WTC11 (cell line): Measurements from ENCODE around the gene MIB2. TPM values are rescaled to one million over a fixed set of nuclear protein-coding genes. Genes with fewer than 3 reads are reported as not detected.

Experiments used
- ATAC-seq: fragments of 200-7000 bp; cut with Tn5 transposase; 2 replicates; pipeline ENCODE4 v1.10.0; 2021; ENCODE audit warnings: mild to moderate bottlenecking, moderate library complexity
- CTCF ChIA-PET: fragments of 300-600 bp; sonication (Branson Sonifier 250); formaldehyde crosslinking; loops from one replicate; lab custom pipeline; 2021; ENCODE audit warnings: antibody characterized with exemption; lab: Charles Lee
- POLR2A ChIA-PET: fragments of 350-600 bp; sonication (Branson Sonifier 250); formaldehyde crosslinking; loops from one replicate; lab custom pipeline; 2021; ENCODE audit warnings: antibody characterized with exemption; lab: Charles Lee
- DNase-seq: peaks from one replicate; pipeline ENCODE4 v3.0.0; 2021; ENCODE audit warnings: low spot score
- H3K27ac Mint-ChIP-seq: 2 replicates; pipeline ENCODE4 v1.8.0; 2021; ENCODE audit warnings: mixed read lengths
- H3K27me3 Mint-ChIP-seq: 2 replicates; pipeline ENCODE4 v1.8.0; 2021; ENCODE audit warnings: low read depth, mild to moderate bottlenecking, moderate library complexity, mixed read lengths
- H3K36me3 Mint-ChIP-seq: 2 replicates; pipeline ENCODE4 v1.8.0; 2021; ENCODE audit warnings: mixed read lengths
- H3K4me1 Mint-ChIP-seq: 2 replicates; pipeline ENCODE4 v1.8.0; 2022; ENCODE audit warnings: mixed read lengths
- H3K4me3 Mint-ChIP-seq: 2 replicates; pipeline ENCODE4 v1.8.0; 2021; ENCODE audit warnings: mild to moderate bottlenecking, moderate library complexity, mixed read lengths
- H3K9me3 Mint-ChIP-seq: 2 replicates; pipeline ENCODE4 v1.8.0; 2021; ENCODE audit warnings: mixed read lengths
- AFF4 ChIP-seq: sonication (generic); formaldehyde crosslinking; IDR thresholded peaks from 2 replicates; pipeline ENCODE4 v1.8.1; 2023; ENCODE audit warnings: mild to moderate bottlenecking, missing genetic modification reagents, borderline replicate concordance
- ATF3 ChIP-seq: sonication (generic); formaldehyde crosslinking; conservative IDR thresholded peaks from 2 replicates; pipeline ENCODE4 v1.8.1; 2022; ENCODE audit warnings: mild to moderate bottlenecking, missing genetic modification reagents
- CREB1 ChIP-seq: sonication (generic); formaldehyde crosslinking; IDR thresholded peaks from 2 replicates; pipeline ENCODE4 v1.8.0; 2023; ENCODE audit warnings: mild to moderate bottlenecking, missing genetic modification reagents
- ETV6 ChIP-seq: sonication (generic); formaldehyde crosslinking; IDR thresholded peaks from 2 replicates; pipeline ENCODE4 v1.8.1; 2022; ENCODE audit warnings: mild to moderate bottlenecking, missing genetic modification reagents
- GRHL2 ChIP-seq: fragments of 250-450 bp; sonication (Bioruptor Pico); IDR thresholded peaks from 2 replicates; pipeline ENCODE4 v1.8.0; 2022; ENCODE audit warnings: mild to moderate bottlenecking, moderate library complexity; ENCODE audit not compliant: insufficient replicate concordance, severe bottlenecking
- HMGXB4 ChIP-seq: sonication (generic); formaldehyde crosslinking; IDR thresholded peaks from 2 replicates; pipeline ENCODE4 v1.8.1; 2023; ENCODE audit warnings: mild to moderate bottlenecking, moderate library complexity, missing genetic modification reagents
- IRF2 ChIP-seq: sonication (generic); formaldehyde crosslinking; IDR thresholded peaks from 2 replicates; pipeline ENCODE4 v1.8.0; 2022; ENCODE audit warnings: low read depth, missing genetic modification reagents, borderline replicate concordance
- KAT7 ChIP-seq: sonication (generic); formaldehyde crosslinking; IDR thresholded peaks from 2 replicates; pipeline ENCODE4 v1.8.1; 2023; ENCODE audit warnings: missing genetic modification reagents, mild to moderate bottlenecking, borderline replicate concordance
- MLX ChIP-seq: sonication (generic); formaldehyde crosslinking; IDR thresholded peaks from 2 replicates; pipeline ENCODE4 v1.8.1; 2023; ENCODE audit warnings: mild to moderate bottlenecking, missing genetic modification reagents, moderate library complexity
- MYBL2 ChIP-seq: sonication (generic); formaldehyde crosslinking; IDR thresholded peaks from 2 replicates; pipeline ENCODE4 v1.8.1; 2023; ENCODE audit warnings: mild to moderate bottlenecking, moderate library complexity, missing genetic modification reagents
- OVOL2 ChIP-seq: fragments of 250-450 bp; sonication (Bioruptor Pico); IDR thresholded peaks from 2 replicates; pipeline ENCODE4 v1.9.0; 2021; ENCODE audit warnings: mild to moderate bottlenecking, borderline replicate concordance
- SMAD3 ChIP-seq: sonication (generic); formaldehyde crosslinking; IDR thresholded peaks from 2 replicates; pipeline ENCODE4 v1.8.0; 2022; ENCODE audit warnings: missing genetic modification reagents, mild to moderate bottlenecking, borderline replicate concordance
- SOX15 ChIP-seq: fragments of 250-450 bp; sonication (Bioruptor Pico); IDR thresholded peaks from 2 replicates; pipeline ENCODE4 v1.9.0; 2021; ENCODE audit warnings: mild to moderate bottlenecking
- STAT6 ChIP-seq: sonication (generic); formaldehyde crosslinking; conservative IDR thresholded peaks from 2 replicates; pipeline ENCODE4 v1.8.1; 2023; ENCODE audit warnings: mild to moderate bottlenecking, low read depth, missing genetic modification reagents, moderate library complexity
- ZMAT4 ChIP-seq: fragments of 250-450 bp; sonication (Bioruptor Pico); IDR thresholded peaks from 2 replicates; pipeline ENCODE4 v1.9.0; 2021; ENCODE audit warnings: mild to moderate bottlenecking
- ZNF121 ChIP-seq: sonication (generic); formaldehyde crosslinking; IDR thresholded peaks from 2 replicates; pipeline ENCODE4 v1.8.0; 2023; ENCODE audit warnings: missing genetic modification reagents
- ZNF138 ChIP-seq: sonication (generic); formaldehyde crosslinking; conservative IDR thresholded peaks from 2 replicates; pipeline ENCODE4 v1.8.1; 2022; ENCODE audit warnings: mild to moderate bottlenecking, moderate library complexity, missing genetic modification reagents
- ZNF232 ChIP-seq: sonication (generic); formaldehyde crosslinking; IDR thresholded peaks from 2 replicates; pipeline ENCODE4 v1.8.0; 2022; ENCODE audit warnings: mild to moderate bottlenecking, missing genetic modification reagents
- ZNF532 ChIP-seq: fragments of 250-450 bp; sonication (Bioruptor Pico); IDR thresholded peaks from 2 replicates; pipeline ENCODE4 v1.9.0; 2021; ENCODE audit warnings: mild to moderate bottlenecking, borderline replicate concordance
- ZNF671 ChIP-seq: fragments of 250-450 bp; sonication (Bioruptor Pico); IDR thresholded peaks from 2 replicates; pipeline ENCODE4 v1.8.0; 2021; ENCODE audit warnings: mild to moderate bottlenecking
- total RNA-seq: library from RNA; stranded (reverse); gene quantifications from 3 replicates; pipeline ENCODE4 v1.2.3, GENCODE V29; 2021

MIB2 gene
- total RNA-seq, 1 experiment from 2014 or later: 90.6 TPM

- no peak overlapping the region for H3K4me3 Mint-ChIP-seq
- no peaks in the 10 kb centered on the region for H3K36me3 Mint-ChIP-seq
- ChIA-PET CTCF (no interaction called here), POLR2A (no interaction called here)
- H3K27ac Mint-ChIP-seq: no peak overlapping the region
- ATAC-seq (no peak), DNase-seq (no peak)
- no peaks in the 10 kb centered on the region for H3K4me1 Mint-ChIP-seq
- H3K27me3 Mint-ChIP-seq: no peaks in the 10 kb centered on the region
- no peaks in the 10 kb centered on the region for H3K9me3 Mint-ChIP-seq
- TF ChIP-seq ZNF138 (CRISPR knock-in tag): no peak
- TF ChIP-seq MYBL2: no peak
- no peak for TF ChIP-seq AFF4 (CRISPR knock-in tag)
- no peak for TF ChIP-seq KAT7 (CRISPR knock-in tag)
Observed at GRCh38 chr1:1624443-1625403, 9.4 kb downstream of the MIB2 start.

GRCh38 chr1:1625404-1625775 is 10.1 kb downstream of the MIB2 start:
- POLR2A ChIA-PET: no interaction called here
- no peaks in the 10 kb centered on the region for H3K9me3 Mint-ChIP-seq
- TF ChIP-seq ATF3 (CRISPR knock-in tag) (no peak), SMAD3 (no peak), IRF2 (CRISPR knock-in tag) (no peak), ZNF671 (CRISPR knock-in tag) (no peak), ZNF532 (CRISPR knock-in tag) (no peak), HMGXB4 (CRISPR knock-in tag) (no peak), SOX15 (no peak), MLX (CRISPR knock-in tag) (no peak), KAT7 (CRISPR knock-in tag) (no peak), GRHL2 (CRISPR knock-in tag) (no peak), OVOL2 (no peak), ZNF121 (CRISPR knock-in tag) (no peak), ZMAT4 (CRISPR knock-in tag) (no peak), ZNF232 (CRISPR knock-in tag) (no peak), CREB1 (no peak), ETV6 (CRISPR knock-in tag) (no peak), STAT6 (CRISPR knock-in tag) (no peak)

More at GRCh38 chr1:1625404-1625775, 10.1 kb downstream of the MIB2 start:
- no peak for DNase-seq
- Mint-ChIP-seq H3K27ac (no peak overlapping the region), H3K27me3 (peaks cover 2% of the 10 kb centered on the region), H3K36me3 (no peaks in the 10 kb centered on the region), H3K4me1 (peaks cover 2% of the 10 kb centered on the region; the same call in 1 of the 2 replicates), H3K4me3 (no peak overlapping the region)
- no peak for ATAC-seq
- CTCF ChIA-PET: no interaction called here
